Esophagus muscularis mucosa (tissue), 3 donors: Measurements from ENCODE around the gene ZSWIM2.

Source experiments
- CTCF ChIP-seq, 3 experiments: fragments of 200-600 bp in 2 of 3; fragments of 450-650 bp in 1 of 3; sonication (generic) in 2 of 3; IDR thresholded peaks; one replicate each; pipeline ENCODE4 v1.5.1; 2017 to 2019; ENCODE audit warnings: antibody characterized with exemption in 3 of 3, mild to moderate bottlenecking in 2 of 3, moderate library complexity in 1 of 3
- POLR2A ChIP-seq: fragments of 450-650 bp; IDR thresholded peaks from one replicate; pipeline ENCODE4 v1.6.1; 2017; ENCODE audit warnings: antibody characterized with exemption, moderate library complexity, mild to moderate bottlenecking, low read depth
- POLR2AphosphoS5 ChIP-seq, 2 donors: sonication (generic); formaldehyde crosslinking; IDR thresholded peaks; one replicate each; pipeline ENCODE4 v1.6.1; 2017; ENCODE audit warnings: antibody characterized with exemption in 2 of 2

DNA sequence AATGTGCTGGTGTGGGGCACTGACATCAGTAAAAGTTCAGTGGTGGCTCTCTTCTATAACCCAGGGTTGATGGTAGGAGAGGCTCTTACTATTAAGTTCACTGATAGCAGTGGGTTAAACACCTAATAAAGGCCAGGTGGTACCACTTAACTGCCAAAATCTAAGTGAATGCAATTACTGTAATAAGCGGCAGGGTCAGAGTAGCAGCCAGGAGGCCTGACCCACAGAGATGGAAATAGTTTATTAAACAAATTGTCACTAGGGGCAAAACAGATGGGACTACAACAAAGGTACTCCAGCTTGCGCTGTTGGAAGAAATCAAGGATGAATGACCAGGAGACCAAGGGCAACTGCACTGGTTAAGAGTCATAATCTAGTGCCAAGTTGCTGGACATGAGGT, 26.6 kb downstream of the ZSWIM2 start:
- TF ChIP-seq POLR2A (no peak), CTCF (IDR thresholded peaks at IDR 0.05) (no peak), POLR2AphosphoS5 (IDR thresholded peaks at IDR 0.05) (no peak)
